Retinal pigment epithelial cell (primary cell): ENCODE results near the gene MYOZ3.
A peak's percentile ranks its signal among the peaks of the same experiment; 100 is the strongest.

Experiments used
- DNase-seq: peaks from one replicate; pipeline ENCODE4 v3.0.0-alpha.2; 2010; ENCODE audit warnings: low read depth
- H3K4me3 ChIP-seq: 2 replicates; pipeline ENCODE4 v1.5.1; 2011; ENCODE audit warnings: mild to moderate bottlenecking, low read length, control low read depth, moderate library complexity
- TF ChIP-seq, protein P1 (sequence below): conservative IDR thresholded peaks from 2 replicates; pipeline ENCODE4 v1.5.1; 2011; ENCODE audit warnings: low read depth, low read length, control low read depth, inconsistent platforms

Gene MYOZ3

DNA sequence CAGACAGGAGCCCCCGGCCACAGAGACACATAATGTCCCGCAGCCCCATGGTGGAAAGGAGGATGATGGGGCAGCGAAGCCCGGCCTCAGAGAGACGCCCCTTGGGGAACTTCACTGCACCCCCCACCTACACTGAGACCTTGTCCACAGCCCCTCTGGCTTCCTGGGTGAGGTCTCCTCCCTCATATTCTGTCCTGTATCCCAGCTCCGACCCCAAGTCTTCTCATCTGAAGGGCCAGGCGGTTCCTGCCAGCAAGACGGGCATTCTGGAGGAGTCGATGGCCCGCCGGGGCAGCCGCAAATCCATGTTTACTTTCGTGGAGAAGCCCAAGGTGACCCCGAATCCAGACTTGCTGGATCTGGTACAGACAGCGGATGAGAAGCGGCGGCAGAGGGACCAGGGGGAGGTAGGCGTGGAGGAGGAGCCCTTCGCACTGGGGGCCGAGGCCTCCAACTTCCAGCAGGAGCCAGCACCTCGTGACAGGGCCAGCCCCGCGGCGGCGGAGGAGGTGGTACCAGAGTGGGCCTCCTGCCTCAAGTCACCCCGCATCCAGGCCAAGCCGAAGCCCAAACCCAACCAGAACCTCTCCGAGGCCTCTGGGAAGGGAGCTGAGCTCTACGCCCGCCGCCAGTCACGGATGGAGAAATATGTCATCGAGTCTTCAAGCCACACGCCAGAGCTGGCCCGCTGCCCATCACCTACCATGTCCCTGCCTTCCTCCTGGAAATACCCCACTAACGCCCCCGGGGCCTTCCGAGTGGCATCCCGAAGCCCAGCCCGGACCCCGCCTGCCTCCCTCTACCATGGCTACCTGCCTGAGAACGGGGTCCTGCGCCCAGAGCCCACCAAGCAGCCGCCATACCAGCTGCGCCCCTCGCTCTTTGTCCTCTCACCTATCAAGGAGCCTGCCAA is 11.7 kb upstream of the MYOZ3 start:
- no peak overlapping the region for H3K4me3 ChIP-seq
- DNase-seq, result no peak
- TF ChIP-seq, protein P1, sequence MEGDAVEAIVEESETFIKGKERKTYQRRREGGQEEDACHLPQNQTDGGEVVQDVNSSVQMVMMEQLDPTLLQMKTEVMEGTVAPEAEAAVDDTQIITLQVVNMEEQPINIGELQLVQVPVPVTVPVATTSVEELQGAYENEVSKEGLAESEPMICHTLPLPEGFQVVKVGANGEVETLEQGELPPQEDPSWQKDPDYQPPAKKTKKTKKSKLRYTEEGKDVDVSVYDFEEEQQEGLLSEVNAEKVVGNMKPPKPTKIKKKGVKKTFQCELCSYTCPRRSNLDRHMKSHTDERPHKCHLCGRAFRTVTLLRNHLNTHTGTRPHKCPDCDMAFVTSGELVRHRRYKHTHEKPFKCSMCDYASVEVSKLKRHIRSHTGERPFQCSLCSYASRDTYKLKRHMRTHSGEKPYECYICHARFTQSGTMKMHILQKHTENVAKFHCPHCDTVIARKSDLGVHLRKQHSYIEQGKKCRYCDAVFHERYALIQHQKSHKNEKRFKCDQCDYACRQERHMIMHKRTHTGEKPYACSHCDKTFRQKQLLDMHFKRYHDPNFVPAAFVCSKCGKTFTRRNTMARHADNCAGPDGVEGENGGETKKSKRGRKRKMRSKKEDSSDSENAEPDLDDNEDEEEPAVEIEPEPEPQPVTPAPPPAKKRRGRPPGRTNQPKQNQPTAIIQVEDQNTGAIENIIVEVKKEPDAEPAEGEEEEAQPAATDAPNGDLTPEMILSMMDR, result no peak

DNA sequence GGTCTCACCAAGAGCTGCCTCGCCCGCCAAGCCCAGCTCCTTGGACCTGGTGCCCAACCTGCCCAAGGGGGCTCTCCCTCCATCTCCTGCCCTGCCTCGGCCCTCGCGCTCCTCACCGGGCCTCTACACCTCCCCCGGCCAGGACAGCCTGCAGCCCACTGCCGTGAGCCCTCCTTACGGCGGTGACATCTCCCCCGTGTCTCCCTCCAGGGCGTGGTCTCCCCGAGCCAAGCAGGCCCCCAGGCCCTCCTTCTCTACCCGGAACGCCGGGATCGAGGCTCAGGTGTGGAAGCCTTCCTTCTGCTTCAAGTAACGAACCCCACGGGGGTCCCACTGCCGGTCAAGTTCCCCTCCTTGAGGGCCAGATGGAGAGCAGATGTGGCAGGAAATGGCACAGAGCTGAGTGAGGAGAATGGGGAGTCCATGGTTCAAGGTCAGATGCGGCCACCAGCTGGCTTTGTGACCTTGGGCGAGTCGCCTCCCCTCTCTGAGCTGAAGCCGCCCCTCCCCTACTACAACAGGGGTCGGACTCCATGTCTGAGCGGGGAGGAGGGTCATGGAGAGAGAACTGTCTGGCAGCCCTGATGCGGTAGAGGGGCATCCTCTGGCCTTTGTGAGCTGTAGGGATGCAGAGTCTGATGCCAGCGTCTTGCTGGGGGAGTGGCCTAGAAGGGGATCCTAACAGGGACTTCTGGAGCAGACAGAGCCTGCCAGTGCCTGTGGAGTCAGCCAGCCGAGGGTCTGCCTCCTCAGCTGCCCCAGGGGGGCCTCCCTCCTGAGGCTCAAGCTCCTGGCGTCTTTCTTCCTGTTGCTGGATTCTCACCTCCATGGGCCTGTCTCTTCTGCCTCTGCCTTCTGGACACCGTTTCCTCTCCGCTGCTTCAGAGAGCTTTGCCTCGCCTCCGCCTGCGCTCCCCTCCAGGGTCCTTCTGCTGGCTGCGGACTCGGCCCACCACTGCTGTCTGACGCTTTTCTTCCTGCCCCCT is 10.7 kb upstream of the MYOZ3 start:
- no peak overlapping the region for H3K4me3 ChIP-seq
- TF ChIP-seq, protein P1, result no peak
- DNase-seq, result no peak

DNA sequence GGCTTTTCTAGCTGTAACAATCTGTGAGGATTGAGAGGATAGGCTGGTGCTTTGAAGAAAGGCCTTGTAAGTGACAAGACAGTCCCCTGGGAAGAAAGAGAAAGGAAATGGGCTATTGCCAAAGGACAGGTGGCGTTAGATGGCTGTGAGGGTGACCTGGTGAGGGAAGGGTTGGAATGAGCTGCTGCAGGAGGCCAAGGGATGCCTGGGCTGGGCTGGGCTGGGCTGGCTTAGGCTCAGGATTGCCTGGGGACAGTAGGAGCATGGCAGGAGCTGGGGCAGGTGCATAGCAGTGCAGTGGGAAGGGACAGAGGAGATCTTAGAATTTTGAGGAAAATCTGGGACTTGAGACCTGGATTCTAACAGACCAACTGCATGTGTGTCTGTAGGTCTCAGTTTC is 9.7 kb upstream of the MYOZ3 start:
- no peak overlapping the region for H3K4me3 ChIP-seq
- DNase-seq, result no peak
- TF ChIP-seq, protein P1, result no peak

DNA sequence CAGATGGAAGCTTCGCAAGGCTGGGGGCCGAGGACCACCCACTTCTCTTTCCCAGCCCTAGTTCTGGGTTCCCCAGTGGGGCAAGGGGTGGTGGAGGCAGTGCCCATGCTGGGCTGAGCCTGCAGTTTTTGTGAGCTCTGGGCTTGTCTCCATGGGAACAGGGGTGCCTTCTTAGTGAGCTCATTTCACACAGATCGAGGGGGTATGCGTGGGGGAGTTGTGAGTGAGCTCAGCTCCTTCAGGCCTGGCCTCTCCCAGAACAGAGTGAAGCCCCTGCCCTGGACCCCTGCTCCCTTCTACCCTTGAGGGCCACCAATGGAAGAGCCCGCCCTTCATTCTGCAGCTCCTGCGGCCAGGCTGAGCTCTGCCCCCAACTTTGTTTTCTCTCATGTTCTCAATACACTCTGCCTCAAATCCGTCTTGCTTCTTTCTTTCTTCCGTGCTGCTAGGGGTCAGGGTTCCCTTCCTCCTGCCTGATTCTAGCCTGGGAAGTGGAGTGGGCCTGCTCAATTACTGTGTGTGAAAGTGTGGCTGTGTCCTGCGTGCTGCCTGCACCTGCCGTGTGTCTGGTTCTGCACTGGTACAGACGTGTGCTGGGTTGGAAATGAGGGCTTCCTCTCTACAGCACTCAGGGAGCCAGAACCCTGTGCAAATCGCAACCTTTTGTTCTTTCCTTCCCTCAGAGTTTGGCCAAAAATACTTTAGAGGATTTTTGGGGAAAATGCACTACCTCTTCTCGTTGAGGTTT is 9.0 kb upstream of the MYOZ3 start:
- no peak overlapping the region for H3K4me3 ChIP-seq
- TF ChIP-seq, protein P1, result no peak
- DNase-seq, result no peak

DNA sequence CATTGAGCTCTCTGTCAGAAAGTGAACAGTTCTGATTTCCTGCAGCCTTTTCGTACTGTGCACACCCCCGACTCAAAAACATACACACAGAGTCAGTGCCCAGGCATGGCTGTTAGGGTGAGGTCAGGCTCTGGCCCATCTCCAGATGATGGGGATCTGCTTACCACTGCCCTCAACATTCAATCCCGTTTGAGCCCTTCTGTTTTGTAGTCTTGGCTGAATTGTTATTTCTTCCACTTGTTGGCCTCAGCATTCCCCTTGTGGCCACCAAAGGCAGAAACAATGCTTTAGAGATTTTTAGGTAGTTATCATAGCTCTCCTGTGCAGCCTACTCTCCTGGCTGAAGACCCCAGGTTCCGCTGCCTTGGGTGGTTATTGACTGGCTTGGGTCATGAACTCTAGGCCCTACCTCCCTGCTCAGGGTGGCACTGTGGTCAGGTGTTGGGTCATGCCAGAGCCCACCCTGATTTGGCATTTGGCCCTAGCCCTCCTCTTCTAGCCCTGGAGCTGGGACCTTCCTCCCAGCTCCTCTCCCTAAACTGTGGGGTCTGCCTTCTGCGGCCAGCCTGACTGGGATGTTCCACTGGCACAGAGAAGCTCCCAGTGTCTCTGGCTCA is 7.8 kb upstream of the MYOZ3 start:
- no peak for DNase-seq

More for the DNA sequence above, 7.8 kb upstream of the MYOZ3 start:
- TF ChIP-seq, protein P1, result peak; percentile 44
- no peak overlapping the region for H3K4me3 ChIP-seq
